GM12878 (cell line): ENCODE measurements around the gene C3orf20. TPM values are rescaled to one million over a fixed set of nuclear protein-coding genes. Genes with fewer than 3 reads are reported as not detected.

Experiments used
- ATAC-seq: fragments of 200-7000 bp; cut with Tn5 transposase; 3 replicates; pipeline ENCODE4 v1.9.1; 2020; ENCODE audit warnings: mild to moderate bottlenecking, moderate library complexity
- BruUV-seq: library from RNA; stranded (reverse); fragments of 400-500 nt; replicated peaks from 2 replicates; lab custom pipeline; 2021; lab: Mats Ljungman, UMichigan
- CTCF ChIA-PET: fragments of 300-600 bp; sonication (Branson Sonifier 250); formaldehyde crosslinking; extraction: SDS; loops from one replicate; lab custom pipeline; 2021; ENCODE audit warnings: inconsistent platforms; lab: Yijun Ruan, JAX
- POLR2A ChIA-PET: fragments of 350-600 bp; formaldehyde crosslinking; extraction: SDS; loops from one replicate; lab custom pipeline; 2021; ENCODE audit warnings: inconsistent platforms; lab: Charles Lee
- RAD21 ChIA-PET: fragments of 300-600 bp; sonication (Branson Sonifier 250); formaldehyde crosslinking; loops from one replicate; lab custom pipeline; 2023; ENCODE audit warnings: antibody characterized with exemption; ENCODE audit not compliant: unreplicated experiment; lab: Charles Lee
- SMC1A ChIA-PET: fragments of 300-600 bp; sonication (Branson Sonifier 250); formaldehyde crosslinking; loops from one replicate; lab custom pipeline; 2023; ENCODE audit not compliant: unreplicated experiment, uncharacterized antibody; lab: Charles Lee
- DNase-seq: peaks from one replicate; pipeline ENCODE4 v3.0.0-alpha.2; 2011; ENCODE audit warnings: low read depth, low spot score
- FAIRE-seq: peaks from 3 replicates; lab custom pipeline; 2011; peaks lifted over from hg19 to GRCh38; lab: Jason Lieb, UNC
- H2AFZ ChIP-seq: 2 replicates; pipeline ENCODE4 v1.6.0; 2011; ENCODE audit warnings: low read depth, low read length, control low read depth; ENCODE audit not compliant: control insufficient read depth
- H3K27ac ChIP-seq: 2 replicates; pipeline ENCODE4 v1.5.1; 2011; ENCODE audit warnings: control low read depth; ENCODE audit not compliant: control insufficient read depth, insufficient read depth
- H3K27me3 ChIP-seq, 2 experiments: replicated peaks in 1 of 2; 2 replicates each; pipeline versions ENCODE4 v1.6.0 to v1.6.1; 2011; ENCODE audit warnings: low read length in 1 of 2; ENCODE audit not compliant: control insufficient read depth in 2 of 2, insufficient read depth in 2 of 2
- H3K36me3 ChIP-seq, 2 experiments: 2 replicates each; pipeline ENCODE4 v1.5.1; 2011; ENCODE audit warnings: low read length in 1 of 2; ENCODE audit not compliant: control insufficient read depth in 2 of 2, insufficient read depth in 2 of 2
- H3K4me1 ChIP-seq: 2 replicates; pipeline ENCODE4 v1.6.1; 2011; ENCODE audit warnings: mild to moderate bottlenecking, low read length, moderate library complexity, mixed read lengths; ENCODE audit not compliant: control insufficient read depth, insufficient read depth
- H3K4me2 ChIP-seq: 2 replicates; pipeline ENCODE4 v1.6.0; 2011; ENCODE audit warnings: control low read depth; ENCODE audit not compliant: control insufficient read depth, insufficient read depth
- H3K4me3 ChIP-seq: fragments of 200-600 bp; sonication (generic); 2 replicates; pipeline ENCODE4 v1.5.1; 2016
- H3K79me2 ChIP-seq: 2 replicates; pipeline ENCODE4 v1.6.0; 2011; ENCODE audit warnings: low read length; ENCODE audit not compliant: control insufficient read depth, insufficient read depth
- H3K9ac ChIP-seq: 2 replicates; pipeline ENCODE4 v1.8.0; 2011; ENCODE audit warnings: low read length, control low read depth, mixed read lengths; ENCODE audit not compliant: control insufficient read depth, insufficient read depth
- H3K9me3 ChIP-seq: replicated peaks from 3 replicates; pipeline ENCODE4 v1.5.1; 2011; ENCODE audit warnings: mild to moderate bottlenecking, low read length; ENCODE audit not compliant: control insufficient read depth, insufficient read depth
- H4K20me1 ChIP-seq: 2 replicates; pipeline ENCODE4 v1.6.0; 2011; ENCODE audit not compliant: control insufficient read depth, insufficient read depth
- BCL11A ChIP-seq: IDR thresholded peaks from 2 replicates; pipeline ENCODE4 v1.6.1; 2011; ENCODE audit warnings: low read depth, low read length
- CBX5 ChIP-seq: sonication (generic); IDR thresholded peaks from 2 replicates; pipeline ENCODE4 v1.6.1; 2016; ENCODE audit warnings: low read depth, moderate library complexity, mild to moderate bottlenecking, inconsistent platforms
- CUX1 ChIP-seq: IDR thresholded peaks from 2 replicates; pipeline ENCODE4 v1.6.1; 2012; ENCODE audit warnings: improper control_type of control experiment, low read depth, low read length; ENCODE audit not compliant: insufficient replicate concordance
- DPF2 ChIP-seq: fragments of 450-650 bp; IDR thresholded peaks from 2 replicates; pipeline ENCODE4 v1.6.1; 2017; ENCODE audit warnings: mild to moderate bottlenecking
- E2F8 ChIP-seq: fragments of 450-650 bp; IDR thresholded peaks from 2 replicates; pipeline ENCODE4 v1.6.1; 2018; ENCODE audit warnings: mild to moderate bottlenecking, low read depth, moderate library complexity; ENCODE audit not compliant: partially characterized antibody
- EGR1 ChIP-seq, 2 experiments: IDR thresholded peaks; 1 replicate in 1 of 2; 2 replicates in 1 of 2; pipeline ENCODE4 v1.6.1; 2011 to 2012; ENCODE audit warnings: low read depth in 2 of 2, low read length in 2 of 2, borderline replicate concordance in 1 of 2, mild to moderate bottlenecking in 1 of 2, moderate library complexity in 1 of 2
- GABPA ChIP-seq: IDR thresholded peaks from 2 replicates; pipeline ENCODE4 v1.6.1; 2014; ENCODE audit warnings: antibody characterized with exemption, low read depth, mild to moderate bottlenecking, inconsistent platforms
- KDM1A ChIP-seq: fragments of 200-600 bp; sonication (generic); IDR thresholded peaks from 2 replicates; pipeline ENCODE4 v1.6.1; 2016; ENCODE audit warnings: borderline replicate concordance
- POLR2AphosphoS2 ChIP-seq: IDR thresholded peaks from 2 replicates; pipeline ENCODE4 v1.6.1; 2011; ENCODE audit warnings: low read depth, mild to moderate bottlenecking, low read length, improper control_type of control experiment, moderate library complexity
- WRNIP1 ChIP-seq: IDR thresholded peaks from 2 replicates; pipeline ENCODE4 v1.6.1; 2011; ENCODE audit warnings: low read depth, low read length, improper control_type of control experiment, borderline replicate concordance
- ZSCAN29 ChIP-seq: fragments of 450-650 bp; IDR thresholded peaks from 2 replicates; pipeline ENCODE4 v1.6.1; 2017; ENCODE audit warnings: mild to moderate bottlenecking, moderate library complexity
- WGBS: methylation state at CpG from one replicate; pipeline ENCODE4 v1.1.6; 2016; ENCODE audit warnings: low lambda C conversion rate; ENCODE audit not compliant: insufficient replicate concordance, insufficient coverage; ENCODE audit errors: missing lambda C conversion rate; 5-methylcytosine and 5-hydroxymethylcytosine counted together
- in situ Hi-C: fragments of 300-500 bp; cut with MboI; formaldehyde crosslinking; loops from 9 replicates; pipeline ENCODE4 v1.14.3; 2018; ENCODE audit warnings: mixed read lengths
- intact Hi-C: fragments of 100-400 bp; cut with micrococcal nuclease; formaldehyde crosslinking; loops from one replicate; pipeline ENCODE4 v1.14.2; 2022; ENCODE audit not compliant: unreplicated experiment
- polyA plus RNA-seq, 11 experiments: library from polyadenylated mRNA; depleted of rRNA in 4 of 11; unstranded in 6 of 11; stranded (reverse) in 5 of 11; fragments of >200 nt; fragmentation: Nextera tagmentation in 4 of 11; fragmentation: Illumina TruSeq in 1 of 11; extraction: Ambion mirVana in 4 of 11; extraction: Trizol in 1 of 11; gene quantifications; 1 replicate in 1 of 11; 2 replicates in 10 of 11; pipeline versions ENCODE4 v1.2.1 to v1.2.3, GENCODE V29; 2011 to 2016; ENCODE audit warnings: inconsistent platforms in 2 of 11, missing spikeins in 2 of 11, low read depth in 1 of 11
- total RNA-seq, 4 experiments: library from RNA; depleted of rRNA in 3 of 4; stranded (reverse); fragments of >200 nt in 3 of 4; fragmentation: Illumina TruSeq in 1 of 4; extraction: Trizol in 1 of 4; gene quantifications; 2 replicates each; pipeline versions ENCODE4 v1.2.1 to v1.2.3, GENCODE V29; 2013 to 2021
- TF ChIP-seq, protein P1 (sequence below), 3 experiments: IDR thresholded peaks in 2 of 3; conservative IDR thresholded peaks in 1 of 3; 2 replicates each; pipeline ENCODE4 v1.5.1; 2011; ENCODE audit warnings: low read depth in 3 of 3, low read length in 3 of 3, mild to moderate bottlenecking in 3 of 3, control low read depth in 2 of 3, moderate library complexity in 2 of 3, inconsistent platforms in 1 of 3, mixed read lengths in 1 of 3; ENCODE audit not compliant: control insufficient read depth in 2 of 3, insufficient read depth in 1 of 3; ENCODE audit errors: extremely low read depth in 1 of 3

The C3orf20 gene
- total and polyA plus RNA-seq, 10 of the 15 experiments (the other 5 are each of a cell fraction or from before 2014, with no cell fraction given), result 0.05 to 2.9 (median 1.0) TPM

- TF ChIP-seq ZSCAN29 (no peak), WRNIP1 (no peak), DPF2 (no peak), POLR2AphosphoS2 (no peak), CBX5 (no peak), BCL11A (no peak), E2F8 (no peak)
Observed at GRCh38 chr3:14641346-14641745, 33.6 kb upstream of the C3orf20 start (continued).

GRCh38 chr3:14645453-14645852, 29.5 kb upstream of the C3orf20 start:
- no peaks in the 10 kb centered on the region for H3K4me1 ChIP-seq
- ChIA-PET RAD21 (no interaction called here), CTCF (no interaction called here), POLR2A (interaction anchor here (0.6 kb wide), 1 partner anchor 279 kb away, joined by 3 read pairs; no protein-coding TSS in a partner anchor), SMC1A (no interaction called here)
- in situ Hi-C loops, result no loop called here
- no peaks in the 10 kb centered on the region for H3K36me3 ChIP-seq
- no TSS peak for BruUV-seq
- no peak overlapping the region for H3K4me2 ChIP-seq
- no peaks in the 10 kb centered on the region for H4K20me1 ChIP-seq
- no peaks in the 10 kb centered on the region for H3K79me2 ChIP-seq
- DNase-seq (no peak), FAIRE-seq (no peak), ATAC-seq (no peak)
- no peaks in the 10 kb centered on the region for H3K27me3 ChIP-seq
- intact Hi-C loops, result no loop called here
- no peak overlapping the region for H2AFZ ChIP-seq
- H3K4me3 ChIP-seq, result no peak overlapping the region
- no peak overlapping the region for H3K9ac ChIP-seq
- H3K9me3 ChIP-seq, result no peaks in the 10 kb centered on the region
- 85% methylated on average over 5 of the region's 5 CpGs for WGBS
- no peak overlapping the region for H3K27ac ChIP-seq
- no peak for TF ChIP-seq CUX1
- no peak for TF ChIP-seq KDM1A
- TF ChIP-seq, protein P1, sequence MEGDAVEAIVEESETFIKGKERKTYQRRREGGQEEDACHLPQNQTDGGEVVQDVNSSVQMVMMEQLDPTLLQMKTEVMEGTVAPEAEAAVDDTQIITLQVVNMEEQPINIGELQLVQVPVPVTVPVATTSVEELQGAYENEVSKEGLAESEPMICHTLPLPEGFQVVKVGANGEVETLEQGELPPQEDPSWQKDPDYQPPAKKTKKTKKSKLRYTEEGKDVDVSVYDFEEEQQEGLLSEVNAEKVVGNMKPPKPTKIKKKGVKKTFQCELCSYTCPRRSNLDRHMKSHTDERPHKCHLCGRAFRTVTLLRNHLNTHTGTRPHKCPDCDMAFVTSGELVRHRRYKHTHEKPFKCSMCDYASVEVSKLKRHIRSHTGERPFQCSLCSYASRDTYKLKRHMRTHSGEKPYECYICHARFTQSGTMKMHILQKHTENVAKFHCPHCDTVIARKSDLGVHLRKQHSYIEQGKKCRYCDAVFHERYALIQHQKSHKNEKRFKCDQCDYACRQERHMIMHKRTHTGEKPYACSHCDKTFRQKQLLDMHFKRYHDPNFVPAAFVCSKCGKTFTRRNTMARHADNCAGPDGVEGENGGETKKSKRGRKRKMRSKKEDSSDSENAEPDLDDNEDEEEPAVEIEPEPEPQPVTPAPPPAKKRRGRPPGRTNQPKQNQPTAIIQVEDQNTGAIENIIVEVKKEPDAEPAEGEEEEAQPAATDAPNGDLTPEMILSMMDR (IDR thresholded peaks at IDR 0.05 in 2 of 3, conservative IDR thresholded peaks at IDR 0.05 in 1 of 3; ENCODE audit: control insufficient read depth in 2 of 3, extremely low read depth in 1 of 3, insufficient read depth in 1 of 3, low read depth in 3 of 3, low read length in 3 of 3), result no peak
- no peak for TF ChIP-seq GABPA
- TF ChIP-seq EGR1 (IDR thresholded peaks at IDR 0.05; ENCODE audit: borderline replicate concordance in 1 of 2, low read depth in 2 of 2, low read length in 2 of 2), result no peak
